BE2C (cell line): ENCODE data around the gene ATP10A.
"Not testable (repeated sequence)": the region's sequence is repeated elsewhere in the genome, so short reads cannot be mapped to it uniquely, and the experiment has no call there.

Experiments used
- DNase-seq: peaks from one replicate; pipeline ENCODE4 v3.0.0-alpha.2; 2020
- H3K27me3 ChIP-seq: fragments of 250-450 bp; sonication (Bioruptor Pico); 2 replicates; pipeline ENCODE4 v1.5.1; 2020; ENCODE audit warnings: mild to moderate bottlenecking
- H3K36me3 ChIP-seq: fragments of 250-450 bp; sonication (Bioruptor Pico); 2 replicates; pipeline ENCODE4 v1.5.1; 2020; ENCODE audit warnings: mild to moderate bottlenecking
- H3K4me1 ChIP-seq: fragments of 250-450 bp; sonication (Bioruptor Pico); 2 replicates; pipeline ENCODE4 v1.5.1; 2020
- H3K4me3 ChIP-seq: 2 replicates; pipeline ENCODE4 v1.5.1; 2011; ENCODE audit warnings: low read depth, low read length
- H3K9me3 ChIP-seq: fragments of 250-450 bp; sonication (Bioruptor Pico); 2 replicates; pipeline ENCODE4 v1.5.1; 2020
- CTCF ChIP-seq: IDR thresholded peaks from 2 replicates; pipeline ENCODE4 v1.5.1; 2012; ENCODE audit warnings: mild to moderate bottlenecking, low read depth, low read length

The ATP10A gene

GRCh38 chr15:25653371-25653770, 209.8 kb downstream of the ATP10A start:
- Histone ChIP-seq H3K36me3 (no peaks in the 10 kb centered on the region), H3K27me3 (no peaks in the 10 kb centered on the region), H3K9me3 (no peaks in the 10 kb centered on the region), H3K4me1 (no peaks in the 10 kb centered on the region), H3K4me3 (no peak overlapping the region)
- TF ChIP-seq CTCF = no peak
- DNase-seq = no peak

GRCh38 chr15:25652704-25653103, 210.4 kb downstream of the ATP10A start:
- Histone ChIP-seq H3K27me3 (no peaks in the 10 kb centered on the region), H3K9me3 (no peaks in the 10 kb centered on the region), H3K4me3 (no peak overlapping the region), H3K4me1 (no peaks in the 10 kb centered on the region), H3K36me3 (no peaks in the 10 kb centered on the region)
- no peak for DNase-seq
- TF ChIP-seq CTCF = no peak

GRCh38 chr15:25649390-25649789, 213.7 kb downstream of the ATP10A start:
- H3K9me3 ChIP-seq = no peaks in the 10 kb centered on the region
- no peaks in the 10 kb centered on the region for H3K27me3 ChIP-seq
- no peak overlapping the region for H3K4me3 ChIP-seq
- no peaks in the 10 kb centered on the region for H3K36me3 ChIP-seq
- TF ChIP-seq CTCF = no peak
- no peaks in the 10 kb centered on the region for H3K4me1 ChIP-seq
- DNase-seq = no peak

- Histone ChIP-seq H3K9me3 (no peaks in the 10 kb centered on the region), H3K36me3 (no peaks in the 10 kb centered on the region), H3K4me3 (no peak overlapping the region), H3K4me1 (no peaks in the 10 kb centered on the region), H3K27me3 (no peaks in the 10 kb centered on the region)
- no peak for DNase-seq
- TF ChIP-seq CTCF = no peak
Measured at GRCh38 chr15:25643120-25643519, 220.0 kb downstream of the ATP10A start.

- Histone ChIP-seq H3K27me3 (no peaks in the 10 kb centered on the region), H3K4me3 (no peak overlapping the region), H3K36me3 (no peaks in the 10 kb centered on the region), H3K4me1 (no peaks in the 10 kb centered on the region), H3K9me3 (no peaks in the 10 kb centered on the region)
- no peak for DNase-seq
- TF ChIP-seq CTCF = no peak
Measured at GRCh38 chr15:25641762-25642161, 221.4 kb downstream of the ATP10A start.

GRCh38 chr15:25641361-25641760, 221.8 kb downstream of the ATP10A start:
- no peak overlapping the region for H3K4me3 ChIP-seq
- no peaks in the 10 kb centered on the region for H3K27me3 ChIP-seq
- TF ChIP-seq CTCF = no peak
- no peaks in the 10 kb centered on the region for H3K36me3 ChIP-seq
- H3K9me3 ChIP-seq = no peaks in the 10 kb centered on the region
- H3K4me1 ChIP-seq = no peaks in the 10 kb centered on the region
- DNase-seq = no peak

GRCh38 chr15:25640959-25641358, 222.2 kb downstream of the ATP10A start:
- H3K4me1 ChIP-seq, H3K9me3 ChIP-seq, DNase-seq, H3K27me3 ChIP-seq, H3K36me3 ChIP-seq, H3K4me3 ChIP-seq: not testable (repeated sequence)
